Right lobe of liver (tissue), 6 donors: Measurements from ENCODE around the gene GOLPH3. TPM values are rescaled to one million over a fixed set of nuclear protein-coding genes. Genes with fewer than 3 reads are reported as not detected.

Source experiments
- ATAC-seq, 4 donors: fragments of 200-7000 bp; cut with Tn5 transposase; one replicate each; pipeline ENCODE4 v1.9.1; 2020; ENCODE audit warnings: mild to moderate bottlenecking in 4 of 4, moderate library complexity in 4 of 4
- DNase-seq, 3 donors: peaks; one replicate each; pipeline ENCODE4 v3.0.0-alpha.2; 2020
- H3K27ac ChIP-seq, 3 donors: fragments of 200-600 bp; one replicate each; pipeline ENCODE4 v1.8.0; 2022
- H3K27me3 ChIP-seq, 2 donors: fragments of 200-600 bp; one replicate each; pipeline ENCODE4 v1.8.0; 2022
- H3K36me3 ChIP-seq, 4 donors: fragments of 200-600 bp; sonication (generic) in 1 of 4; one replicate each; pipeline versions ENCODE4 v1.5.1 to v1.8.0; 2017 to 2022; ENCODE audit warnings: control low read depth in 1 of 4
- H3K4me1 ChIP-seq, 4 donors: fragments of 200-600 bp; sonication (generic) in 1 of 4; one replicate each; pipeline versions ENCODE4 v1.5.1 to v1.8.0; 2017 to 2022; ENCODE audit warnings: control low read depth in 1 of 4
- H3K4me3 ChIP-seq, 3 donors: fragments of 200-600 bp; one replicate each; pipeline ENCODE4 v1.8.0; 2022
- H3K9me3 ChIP-seq, 4 donors: fragments of 200-600 bp; sonication (generic) in 1 of 4; one replicate each; pipeline versions ENCODE4 v1.5.1 to v1.8.0; 2017 to 2022; ENCODE audit warnings: control low read depth in 1 of 4
- POLR2A ChIP-seq: fragments of 450-650 bp; IDR thresholded peaks from one replicate; pipeline ENCODE4 v1.6.1; 2017; ENCODE audit warnings: antibody characterized with exemption, mild to moderate bottlenecking
- WGBS: methylation state at CpG from one replicate; pipeline ENCODE4 v1.1.6; 2018; ENCODE audit warnings: low coverage, low lambda C conversion rate; ENCODE audit not compliant: insufficient coverage; ENCODE audit errors: missing lambda C conversion rate; 5-methylcytosine and 5-hydroxymethylcytosine counted together
- intact Hi-C, 2 donors: fragments of 100-400 bp; cut with DNase I; formaldehyde crosslinking; loops; one replicate each; pipeline versions ENCODE4 v1.11.2 to v1.14.1; 2022
- total RNA-seq, 6 experiments: library from RNA; depleted of rRNA in 2 of 6; stranded (reverse); fragments of >200 nt in 2 of 6; fragmentation: NEBNext Ultra II Directional in 3 of 6; extraction: Animal tissue kit (Norgen Biotek cat#: 25700) in 3 of 6; gene quantifications; one replicate each; pipeline versions ENCODE4 v1.1.0 to v1.2.4, GENCODE V29; 2016 to 2023
- TF ChIP-seq, protein P1 (sequence below), 4 donors: fragments of 200-600 bp in 3 of 4; fragments of 450-650 bp in 1 of 4; IDR thresholded peaks; one replicate each; pipeline versions ENCODE4 v1.5.1 to v1.8.0; 2016 to 2022; ENCODE audit warnings: antibody characterized with exemption in 4 of 4, mild to moderate bottlenecking in 2 of 4
- donor health status: DM: no; HTN: yes; CAD: no.
- donor health status: DM: no; HTN: no; CAD: no.
- donor health status: DM: no; HTN: no; CAD: no.
- donor health status: DM: no; HTN: yes; CAD: no.
- donor health status: DM: no; HTN: yes; CAD: no.

The GOLPH3 gene
- total RNA-seq, 6 experiments from 2014 or later = 59.1 to 141 (median 95.9) TPM

DNA sequence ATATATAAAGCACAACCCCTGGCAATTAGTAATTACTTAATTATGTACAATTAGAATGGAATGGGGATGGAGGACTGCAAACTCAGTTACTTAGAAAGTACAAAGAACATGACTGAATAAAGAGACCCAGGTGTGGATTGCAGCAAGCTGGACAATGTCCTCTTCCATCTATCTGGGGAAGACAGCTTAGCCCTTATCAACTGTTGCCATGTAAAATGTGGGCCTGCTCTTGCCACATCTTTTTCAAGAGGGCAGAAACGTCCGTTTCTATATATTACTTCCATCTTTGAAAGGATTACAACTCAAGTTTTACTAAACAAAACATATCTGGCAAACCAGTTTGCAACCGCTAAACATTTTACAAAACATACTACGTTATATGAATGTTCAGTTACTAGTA lies 26.2 kb downstream of the GOLPH3 start:
- Histone ChIP-seq H3K27ac (no peak overlapping the region), H3K9me3 (no peaks in the 10 kb centered on the region), H3K36me3 (no peaks in the 10 kb centered on the region), H3K4me3 (no peak overlapping the region), H3K27me3 (no peaks in the 10 kb centered on the region), H3K4me1 (peaks cover 0 to 72% (median 30%) of the 10 kb centered on the region in 4 donors)
- no peak for DNase-seq
- intact Hi-C loops = no loop called here
- 57% methylated on average over 4 of the region's 4 CpGs for WGBS
- peak; percentile 38 to 76 (median 69) for ATAC-seq
- TF ChIP-seq, protein P1, sequence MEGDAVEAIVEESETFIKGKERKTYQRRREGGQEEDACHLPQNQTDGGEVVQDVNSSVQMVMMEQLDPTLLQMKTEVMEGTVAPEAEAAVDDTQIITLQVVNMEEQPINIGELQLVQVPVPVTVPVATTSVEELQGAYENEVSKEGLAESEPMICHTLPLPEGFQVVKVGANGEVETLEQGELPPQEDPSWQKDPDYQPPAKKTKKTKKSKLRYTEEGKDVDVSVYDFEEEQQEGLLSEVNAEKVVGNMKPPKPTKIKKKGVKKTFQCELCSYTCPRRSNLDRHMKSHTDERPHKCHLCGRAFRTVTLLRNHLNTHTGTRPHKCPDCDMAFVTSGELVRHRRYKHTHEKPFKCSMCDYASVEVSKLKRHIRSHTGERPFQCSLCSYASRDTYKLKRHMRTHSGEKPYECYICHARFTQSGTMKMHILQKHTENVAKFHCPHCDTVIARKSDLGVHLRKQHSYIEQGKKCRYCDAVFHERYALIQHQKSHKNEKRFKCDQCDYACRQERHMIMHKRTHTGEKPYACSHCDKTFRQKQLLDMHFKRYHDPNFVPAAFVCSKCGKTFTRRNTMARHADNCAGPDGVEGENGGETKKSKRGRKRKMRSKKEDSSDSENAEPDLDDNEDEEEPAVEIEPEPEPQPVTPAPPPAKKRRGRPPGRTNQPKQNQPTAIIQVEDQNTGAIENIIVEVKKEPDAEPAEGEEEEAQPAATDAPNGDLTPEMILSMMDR (IDR thresholded peaks at IDR 0.05) = no peak
- TF ChIP-seq POLR2A = no peak

DNA sequence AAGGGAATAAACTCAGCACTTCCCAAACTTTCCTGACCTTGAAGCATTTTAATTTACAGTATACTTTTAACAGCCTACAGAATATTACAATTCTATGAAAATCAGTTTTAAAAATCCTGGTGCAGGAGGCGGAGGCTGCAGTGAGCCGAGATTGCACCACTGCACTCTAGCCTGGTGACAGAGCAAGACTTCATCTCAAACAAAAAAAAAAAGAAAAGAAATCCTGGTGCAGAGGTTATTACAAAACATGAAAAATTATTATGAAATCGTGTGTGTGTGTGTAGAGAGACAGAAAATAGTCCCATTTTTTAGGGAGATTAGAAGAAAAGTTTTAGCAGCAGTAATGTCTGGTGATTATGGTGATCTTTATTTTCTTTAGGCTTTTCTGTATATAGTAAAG lies 26.9 kb downstream of the GOLPH3 start:
- TF ChIP-seq POLR2A = no peak
- TF ChIP-seq, protein P1 (IDR thresholded peaks at IDR 0.05) = no peak
- ATAC-seq = peak; percentile 40 to 63 (median 54)
- Histone ChIP-seq H3K36me3 (no peaks in the 10 kb centered on the region), H3K27me3 (no peaks in the 10 kb centered on the region), H3K4me3 (no peak overlapping the region), H3K27ac (no peak overlapping the region), H3K9me3 (no peaks in the 10 kb centered on the region), H3K4me1 (peaks cover 0 to 65% (median 27%) of the 10 kb centered on the region in 4 donors)
- WGBS = 6% methylated on average over 3 of the region's 3 CpGs
- intact Hi-C loops = no loop called here
- DNase-seq = no peak

DNA sequence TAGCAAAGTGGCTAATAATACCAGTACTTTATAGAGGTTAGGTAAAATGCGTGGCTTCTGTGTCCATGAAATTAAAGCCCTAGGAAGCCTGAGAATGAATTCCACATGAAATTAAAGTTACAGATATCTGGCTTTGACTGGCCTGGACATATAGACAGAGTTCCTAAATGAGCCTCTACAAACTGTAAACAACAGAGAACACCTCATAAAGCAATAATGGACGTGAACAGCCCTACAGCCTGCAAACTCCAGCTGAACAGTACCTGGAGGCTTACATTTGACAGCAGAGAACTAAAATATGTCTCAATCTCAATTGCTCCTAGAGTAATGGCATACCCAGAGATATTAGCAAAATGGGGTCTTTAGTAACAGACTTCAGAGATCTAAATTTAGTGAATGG lies 28.7 kb downstream of the GOLPH3 start:
- H3K4me3 ChIP-seq = no peak overlapping the region
- no peaks in the 10 kb centered on the region for H3K36me3 ChIP-seq
- 49% methylated on average over 2 of the region's 2 CpGs for WGBS
- TF ChIP-seq, protein P1 (IDR thresholded peaks at IDR 0.05) = no peak
- no peak for TF ChIP-seq POLR2A
- no peak for ATAC-seq
- peaks cover 0 to 50% (median 27%) of the 10 kb centered on the region in 4 donors for H3K4me1 ChIP-seq
- intact Hi-C loops = no loop called here
- no peaks in the 10 kb centered on the region for H3K27me3 ChIP-seq
- H3K9me3 ChIP-seq = no peaks in the 10 kb centered on the region
- DNase-seq = no peak
- no peak overlapping the region for H3K27ac ChIP-seq

DNA sequence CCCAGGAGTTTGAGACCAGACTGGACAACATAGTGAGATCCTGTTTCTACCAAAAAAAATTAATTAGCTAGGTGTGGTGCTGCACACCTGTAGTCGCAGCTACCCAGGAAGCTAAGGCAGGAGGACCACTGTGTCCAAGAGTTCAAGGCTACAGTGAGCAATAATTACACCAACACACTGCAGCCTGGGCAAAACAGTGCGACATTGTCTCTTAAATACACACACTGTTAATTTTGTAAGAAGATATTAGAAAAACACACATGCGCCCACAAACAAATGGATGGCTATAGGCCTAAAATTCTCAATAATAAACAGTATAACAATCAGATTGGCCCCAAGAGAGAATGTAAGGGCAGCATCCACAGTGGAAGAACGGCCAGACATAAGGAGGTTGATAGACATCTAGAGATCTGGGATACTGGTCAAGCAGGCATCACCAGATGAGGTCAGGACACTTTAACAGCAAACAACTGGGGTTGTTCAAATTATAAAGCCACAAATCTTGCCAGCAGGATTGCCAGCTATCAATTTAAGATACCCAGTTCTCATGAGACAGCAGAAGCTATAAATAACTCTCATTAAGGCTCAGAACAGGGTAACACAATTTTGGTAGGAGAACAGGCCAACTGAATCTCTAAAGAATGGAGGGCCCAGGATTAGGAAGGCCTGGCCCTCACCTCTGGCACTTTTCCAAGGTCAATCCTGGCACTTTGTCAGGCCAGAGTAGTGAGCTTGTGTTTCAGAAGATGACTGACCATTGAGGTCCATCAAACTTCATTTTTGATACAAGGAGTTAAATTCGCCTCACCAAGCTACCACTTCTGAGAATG lies 29.5 kb downstream of the GOLPH3 start:
- no peaks in the 10 kb centered on the region for H3K9me3 ChIP-seq
- 50% methylated on average over 5 of the region's 5 CpGs for WGBS
- H3K4me1 ChIP-seq = peaks cover 0 to 50% (median 27%) of the 10 kb centered on the region in 4 donors
- H3K4me3 ChIP-seq = no peak overlapping the region
- peak; percentile 37 to 70 (median 62) for DNase-seq
- peak; percentile 43 to 61 (median 52) for ATAC-seq
- TF ChIP-seq, protein P1 (IDR thresholded peaks at IDR 0.05) = no peak
- no peak for TF ChIP-seq POLR2A
- intact Hi-C loops = no loop called here
- H3K36me3 ChIP-seq = no peaks in the 10 kb centered on the region
- no peak overlapping the region for H3K27ac ChIP-seq
- no peaks in the 10 kb centered on the region for H3K27me3 ChIP-seq
